K562 (cell line): ENCODE measurements around the gene ZNF12. TPM values are rescaled to one million over a fixed set of nuclear protein-coding genes. Genes with fewer than 3 reads are reported as not detected.

ENCODE experiments used
- ATAC-seq: fragments of 200-7000 bp; cut with Tn5 transposase; 3 replicates; pipeline ENCODE4 v1.9.1; 2020; ENCODE audit warnings: moderate library complexity
- BruUV-seq: library from RNA; stranded (reverse); fragments of 400-500 nt; replicated peaks from 2 replicates; lab custom pipeline; 2021; lab: Mats Ljungman, UMichigan
- CTCF ChIA-PET: fragments of 300-600 bp; formaldehyde crosslinking; extraction: SDS; loops from one replicate; lab custom pipeline; 2021; ENCODE audit warnings: low intra/inter-chr PET ratio; lab: Yijun Ruan, JAX
- POLR2A ChIA-PET: fragments of 300-600, 350-650 bp; sonication (Branson Sonifier 250); formaldehyde crosslinking; extraction: SDS; loops from one replicate; lab custom pipeline; 2021; ENCODE audit warnings: antibody characterized with exemption, inconsistent platforms; lab: Yijun Ruan, JAX
- DNase-seq, 4 experiments: peaks; one replicate each; pipeline versions ENCODE4 v3.0.0 to v3.0.0-alpha.2; 2011 to 2018; ENCODE audit warnings: low spot score in 3 of 4, mixed read lengths in 3 of 4; ENCODE audit errors: extremely low read depth in 1 of 4
- FAIRE-seq: peaks from 2 replicates; lab custom pipeline; 2011; peaks lifted over from hg19 to GRCh38; lab: Jason Lieb, UNC
- H2AFZ ChIP-seq: 2 replicates; pipeline ENCODE4 v1.6.0; 2011; ENCODE audit warnings: low read depth, low read length, control low read depth, inconsistent platforms
- H3K27ac ChIP-seq: fragments of 200-600 bp; 3 replicates; pipeline ENCODE4 v1.8.0; 2011; ENCODE audit warnings: low read depth, mild to moderate bottlenecking, control low read depth, inconsistent platforms, low read length, moderate library complexity, mixed read lengths; ENCODE audit errors: extremely low read depth
- H3K27me3 ChIP-seq, 2 experiments: fragments of 300-600 bp in 1 of 2; 2 replicates in 1 of 2; 3 replicates in 1 of 2; pipeline versions ENCODE4 v1.6.0 to v1.8.0; 2011; ENCODE audit warnings: inconsistent platforms in 2 of 2, low read length in 2 of 2, mild to moderate bottlenecking in 1 of 2, mixed read lengths in 1 of 2, moderate library complexity in 1 of 2; ENCODE audit not compliant: control insufficient read depth in 2 of 2, insufficient read depth in 2 of 2
- H3K36me3 ChIP-seq: fragments of 300-600 bp; 3 replicates; pipeline ENCODE4 v1.8.0; 2011; ENCODE audit warnings: mild to moderate bottlenecking, low read length, inconsistent platforms; ENCODE audit not compliant: control insufficient read depth, insufficient read depth
- H3K4me1 ChIP-seq, 2 experiments: fragments of 200-600 bp in 1 of 2; replicated peaks in 1 of 2; 2 replicates in 1 of 2; 3 replicates in 1 of 2; pipeline versions ENCODE4 v1.5.1 to v1.8.0; 2011; ENCODE audit warnings: inconsistent platforms in 2 of 2, low read length in 2 of 2, mild to moderate bottlenecking in 1 of 2, mixed read lengths in 1 of 2, moderate library complexity in 1 of 2; ENCODE audit not compliant: control insufficient read depth in 2 of 2, insufficient read depth in 2 of 2
- H3K4me2 ChIP-seq: 2 replicates; pipeline ENCODE4 v1.6.1; 2011; ENCODE audit warnings: low read length, control low read depth, inconsistent platforms, mixed read lengths; ENCODE audit not compliant: insufficient read depth
- H3K4me3 ChIP-seq: fragments of 200-600 bp; sonication (generic), shearing (Covaris generic); 2 replicates; pipeline ENCODE4 v1.5.1; 2016; ENCODE audit warnings: control low read depth, inconsistent platforms
- H3K79me2 ChIP-seq: fragments of 200-600 bp; 3 replicates; pipeline ENCODE4 v1.8.0; 2011; ENCODE audit warnings: low read length, inconsistent platforms; ENCODE audit not compliant: control insufficient read depth, insufficient read depth
- H3K9ac ChIP-seq, 2 experiments: 2 replicates each; pipeline versions ENCODE4 v1.6.0 to v1.6.1; 2011; ENCODE audit warnings: low read depth in 2 of 2, low read length in 2 of 2, control low read depth in 1 of 2, inconsistent platforms in 1 of 2, mild to moderate bottlenecking in 1 of 2, mixed read lengths in 1 of 2; ENCODE audit not compliant: insufficient read depth in 1 of 2
- H3K9me1 ChIP-seq: one replicate; pipeline ENCODE4 v1.6.0; 2011; ENCODE audit warnings: inconsistent platforms, mild to moderate bottlenecking, low read length, moderate library complexity; ENCODE audit not compliant: control insufficient read depth, insufficient read depth
- H3K9me3 ChIP-seq: replicated peaks from 2 replicates; pipeline ENCODE4 v1.5.1; 2011; ENCODE audit warnings: low read depth, low read length, inconsistent platforms; ENCODE audit not compliant: control insufficient read depth, insufficient read depth
- H4K20me1 ChIP-seq: replicated peaks from 2 replicates; pipeline ENCODE4 v1.6.1; 2011; ENCODE audit warnings: low read length, inconsistent platforms, mixed read lengths; ENCODE audit not compliant: control insufficient read depth, insufficient read depth
- CBX2 ChIP-seq: fragments of 200-600 bp; sonication (generic); IDR thresholded peaks from one replicate; pipeline ENCODE4 v1.6.1; 2012; ENCODE audit warnings: mild to moderate bottlenecking, low read length, inconsistent platforms; ENCODE audit not compliant: insufficient read depth, poor library complexity, severe bottlenecking
- FOXA1 ChIP-seq: fragments of 450-650 bp; IDR thresholded peaks from 2 replicates; pipeline ENCODE4 v1.6.1; 2016; ENCODE audit warnings: mild to moderate bottlenecking, borderline replicate concordance
- GTF2A2 ChIP-seq: IDR thresholded peaks from 2 replicates; pipeline ENCODE4 v1.6.1; 2016; ENCODE audit warnings: mild to moderate bottlenecking, missing genetic modification characterization, missing compliant biosample characterization
- HDAC8 ChIP-seq: fragments of 450-650 bp; IDR thresholded peaks from 2 replicates; pipeline ENCODE4 v1.6.1; 2016; ENCODE audit warnings: mild to moderate bottlenecking, missing genetic modification characterization, moderate library complexity, missing compliant biosample characterization
- IRF2 ChIP-seq: sonication (generic); formaldehyde crosslinking; IDR thresholded peaks from 2 replicates; pipeline ENCODE4 v1.8.1; 2022; ENCODE audit warnings: mild to moderate bottlenecking, missing genetic modification reagents
- PRDM10 ChIP-seq: fragments of 450-650 bp; IDR thresholded peaks from 2 replicates; pipeline ENCODE4 v1.6.1; 2018; ENCODE audit not compliant: partially characterized antibody
- RAD51 ChIP-seq: fragments of 450-650 bp; IDR thresholded peaks from 2 replicates; pipeline ENCODE4 v1.7.1; 2016; ENCODE audit warnings: low read depth, mild to moderate bottlenecking, borderline replicate concordance
- SIN3A ChIP-seq, 2 experiments: fragments of 150-350 bp in 1 of 2; IDR thresholded peaks; 2 replicates each; pipeline ENCODE4 v1.6.1; 2011 to 2016; ENCODE audit warnings: borderline replicate concordance in 2 of 2, low read depth in 2 of 2, low read length in 2 of 2, mild to moderate bottlenecking in 2 of 2, moderate library complexity in 2 of 2; ENCODE audit not compliant: control insufficient read depth in 1 of 2
- TAF9B ChIP-seq: fragments of 450-650 bp; IDR thresholded peaks from 2 replicates; pipeline ENCODE4 v1.6.1; 2018; ENCODE audit warnings: mild to moderate bottlenecking; ENCODE audit not compliant: partially characterized antibody
- TBP ChIP-seq: optimal IDR thresholded peaks from 2 replicates; pipeline ENCODE3; 2011; ENCODE audit warnings: low read depth, low read length, improper control_type of control experiment
- ZZZ3 ChIP-seq: fragments of 450-650 bp; IDR thresholded peaks from 2 replicates; pipeline ENCODE4 v1.6.1; 2016; ENCODE audit warnings: antibody characterized with exemption, mild to moderate bottlenecking, moderate library complexity
- WGBS: fragments of 100-300 bp; shearing (Covaris generic); methylation state at CpG from one replicate; pipeline ENCODE4 v1.1.6; 2016; ENCODE audit warnings: low coverage, mixed read lengths; ENCODE audit not compliant: insufficient coverage; ENCODE audit errors: missing lambda C conversion rate; 5-methylcytosine and 5-hydroxymethylcytosine counted together
- in situ Hi-C: fragments of 300-500 bp; cut with MboI; formaldehyde crosslinking; loops from 4 replicates; pipeline ENCODE4 v1.15.0; 2018; ENCODE audit warnings: inconsistent platforms, mixed read lengths
- intact Hi-C: fragments of 100-400 bp; cut with micrococcal nuclease; formaldehyde crosslinking; loops from 2 replicates; pipeline ENCODE4 v1.14.2; 2022
- polyA plus RNA-seq, 8 experiments: library from polyadenylated mRNA; depleted of rRNA in 4 of 8; stranded (reverse) in 5 of 8; unstranded in 3 of 8; fragments of >200 nt; fragmentation: Nextera tagmentation in 2 of 8; fragmentation: Illumina TruSeq in 1 of 8; extraction: Ambion mirVana in 2 of 8; extraction: Trizol in 1 of 8; gene quantifications; 2 replicates each; pipeline versions ENCODE4 v1.2.1 to v1.2.3, GENCODE V29; 2011 to 2014; ENCODE audit warnings: inconsistent platforms in 1 of 8, missing spikeins in 1 of 8
- total RNA-seq, 7 experiments: library from RNA; depleted of rRNA in 6 of 7; stranded (reverse); fragments of >200 nt in 6 of 7; fragmentation: Illumina TruSeq in 2 of 7; extraction: Trizol in 2 of 7; gene quantifications; 2 replicates each; pipeline versions ENCODE4 v1.2.1 to v1.2.3, GENCODE V29; 2011 to 2021; ENCODE audit warnings: low replicate concordance in 1 of 7

Gene ZNF12
- total and polyA plus RNA-seq, 9 of the 15 experiments (the other 6 are each of a cell fraction or from before 2014, with no cell fraction given): 5.8 to 32.3 (median 18.9) TPM

GRCh38 chr7:6641305-6642035 lies 65.3 kb downstream of the ZNF12 start:
- no peak overlapping the region for H3K4me2 ChIP-seq
- POLR2A ChIA-PET: interaction anchor here (0.5 to 0.8 kb wide), 2 partner anchors 98 to 176 kb away, joined by 3 to 4 read pairs; no protein-coding TSS in a partner anchor
- peaks cover 73% of the 10 kb centered on the region for H3K36me3 ChIP-seq
- H3K27ac ChIP-seq: no peak overlapping the region; the same call in 2 of the 3 replicates
- H2AFZ ChIP-seq: no peak overlapping the region
- no peak for DNase-seq
- H3K4me3 ChIP-seq: no peak overlapping the region
- BruUV-seq: no TSS peak
- no peaks in the 10 kb centered on the region for H4K20me1 ChIP-seq
- H3K27me3 ChIP-seq: no peaks in the 10 kb centered on the region
- H3K9me1 ChIP-seq: peaks cover 2% of the 10 kb centered on the region
- FAIRE-seq: no peak
- H3K79me2 ChIP-seq: peaks cover 56% of the 10 kb centered on the region
- 93% methylated on average over 14 of the region's 15 CpGs for WGBS
- CTCF ChIA-PET: no interaction called here
- intact Hi-C loops: no loop called here
- TF ChIP-seq TBP (no peak), ZZZ3 (no peak), GTF2A2 (tag) (no peak), TAF9B (no peak), IRF2 (CRISPR knock-in tag) (no peak), RAD51 (no peak), SIN3A (IDR thresholded peaks at IDR 0.05; ENCODE audit: borderline replicate concordance in 2 of 2, control insufficient read depth in 1 of 2, low read depth in 2 of 2, low read length in 2 of 2) (no peak), PRDM10 (no peak), HDAC8 (tag) (no peak), CBX2 (no peak), FOXA1 (no peak)
- TF ChIP-seq, all 486 proteins: peak for 0
- peaks cover 19 to 58% of the 10 kb centered on the region in 2 experiments; a peak in 4 of 5 replicates for H3K4me1 ChIP-seq
- ATAC-seq: no peak
- H3K9ac ChIP-seq: peak overlapping the region in 1 of 2 experiments; percentile 67; a peak in 2 of 4 replicates
- H3K9me3 ChIP-seq: peaks cover 6% of the 10 kb centered on the region; the same call in 1 of the 2 replicates
- in situ Hi-C loops: no loop called here
